CD4-positive, alpha-beta memory T cell (primary cell): ENCODE results near the gene TRIP11. TPM values are rescaled to one million over a fixed set of nuclear protein-coding genes. Genes with fewer than 3 reads are reported as not detected.

Source experiments
- CTCF ChIA-PET: fragments of 350-600 bp; sonication (Branson Sonifier 250); formaldehyde crosslinking; loops from one replicate; lab custom pipeline; 2021; ENCODE audit warnings: inconsistent platforms; ENCODE audit not compliant: partially characterized antibody; lab: Charles Lee
- POLR2A ChIA-PET: fragments of 350-600 bp; sonication (Branson Sonifier 250); formaldehyde crosslinking; loops from one replicate; lab custom pipeline; 2021; ENCODE audit not compliant: partially characterized antibody; lab: Charles Lee
- DNase-seq, 5 donors: peaks; one replicate each; pipeline versions ENCODE4 v3.0.0 to v3.0.0-alpha.2; 2020 to 2022; ENCODE audit warnings: mixed read lengths in 1 of 5
- H3K27ac ChIP-seq: one replicate; pipeline ENCODE4 v1.7.0; 2013; ENCODE audit warnings: low read depth, low read length
- H3K27me3 ChIP-seq: 2 replicates; pipeline ENCODE4 v1.7.0; 2013; ENCODE audit warnings: mild to moderate bottlenecking, low read length, moderate library complexity; ENCODE audit not compliant: insufficient read depth
- H3K36me3 ChIP-seq: 2 replicates; pipeline ENCODE4 v1.7.0; 2013; ENCODE audit warnings: mild to moderate bottlenecking, low read length, moderate library complexity; ENCODE audit not compliant: insufficient read depth
- H3K4me1 ChIP-seq: 2 replicates; pipeline ENCODE4 v1.7.0; 2013; ENCODE audit warnings: mild to moderate bottlenecking, low read length, moderate library complexity; ENCODE audit not compliant: insufficient read depth
- H3K4me3 ChIP-seq, 2 donors: one replicate each; pipeline ENCODE4 v1.7.0; 2013; ENCODE audit warnings: low read length in 2 of 2, mild to moderate bottlenecking in 1 of 2
- H3K9me3 ChIP-seq, 2 donors: one replicate each; pipeline ENCODE4 v1.7.0; 2013; ENCODE audit warnings: low read length in 2 of 2, control low read depth in 1 of 2; ENCODE audit not compliant: control insufficient read depth in 1 of 2
- H3K27ac Mint-ChIP-seq, 7 donors: one replicate each; pipeline ENCODE4 v1.8.0; 2020 to 2021; ENCODE audit warnings: mixed read lengths in 7 of 7, mild to moderate bottlenecking in 6 of 7, inconsistent platforms in 3 of 7, moderate library complexity in 3 of 7
- H3K27me3 Mint-ChIP-seq, 2 donors: one replicate each; pipeline ENCODE4 v1.8.0; 2020 to 2021; ENCODE audit warnings: mixed read lengths in 2 of 2
- H3K36me3 Mint-ChIP-seq, 2 donors: one replicate each; pipeline ENCODE4 v1.8.0; 2020 to 2021; ENCODE audit warnings: mixed read lengths in 2 of 2, inconsistent platforms in 1 of 2, mild to moderate bottlenecking in 1 of 2
- H3K4me1 Mint-ChIP-seq, 4 donors: one replicate each; pipeline ENCODE4 v1.8.0; 2020 to 2021; ENCODE audit warnings: mixed read lengths in 4 of 4, mild to moderate bottlenecking in 1 of 4
- H3K4me3 Mint-ChIP-seq, 8 donors: one replicate each; pipeline ENCODE4 v1.8.0; 2020 to 2021; ENCODE audit warnings: mixed read lengths in 8 of 8, mild to moderate bottlenecking in 7 of 8, moderate library complexity in 6 of 8, inconsistent platforms in 3 of 8
- H3K9me3 Mint-ChIP-seq, 8 donors: one replicate each; pipeline ENCODE4 v1.8.0; 2020 to 2021; ENCODE audit warnings: mixed read lengths in 8 of 8, mild to moderate bottlenecking in 5 of 8, inconsistent platforms in 3 of 8, moderate library complexity in 1 of 8
- intact Hi-C: fragments of 100-400 bp; cut with micrococcal nuclease; formaldehyde crosslinking; loops from one replicate; pipeline ENCODE4 v1.15.1; 2023
- polyA plus RNA-seq, 2 donors: library from polyadenylated mRNA; unstranded; fragments of 300-500 nt; fragmentation: Illumina TruSeq; gene quantifications; one replicate each; pipeline ENCODE4 v1.2.3, GENCODE V29; 2021
- total RNA-seq, 2 experiments: library from RNA; stranded (reverse); gene quantifications; one replicate each; pipeline ENCODE4 v1.2.3, GENCODE V29; 2021

TRIP11 gene
- total and polyA plus RNA-seq, 4 experiments from 2014 or later, result 24.6 to 77.2 (median 68.3) TPM

- ChIA-PET POLR2A (no interaction called here), CTCF (interaction anchor here (1.0 to 1.5 kb wide), 2 partner anchors 10 to 14 kb away, joined by 3 to 5 read pairs; no protein-coding TSS in a partner anchor)
- no peaks in the 10 kb centered on the region for H3K36me3 Mint-ChIP-seq
- no peaks in the 10 kb centered on the region for H3K36me3 ChIP-seq
- H3K27ac ChIP-seq, result no peak overlapping the region
- H3K27me3 Mint-ChIP-seq, result peaks cover 1 to 5% of the 10 kb centered on the region in 2 donors
- H3K27ac Mint-ChIP-seq, result no peak overlapping the region
- no peaks in the 10 kb centered on the region for H3K27me3 ChIP-seq
- no peaks in the 10 kb centered on the region for H3K9me3 Mint-ChIP-seq
- H3K4me3 Mint-ChIP-seq, result no peak overlapping the region
- intact Hi-C loops, result no loop called here
- no peaks in the 10 kb centered on the region for H3K4me1 Mint-ChIP-seq
- no peaks in the 10 kb centered on the region for H3K4me1 ChIP-seq
- DNase-seq, result no peak
- no peak overlapping the region for H3K4me3 ChIP-seq
- no peaks in the 10 kb centered on the region for H3K9me3 ChIP-seq
Measured at GRCh38 chr14:91961297-91962220, 78.3 kb downstream of the TRIP11 start.

GRCh38 chr14:91957876-91958313 lies 82.0 kb downstream of the TRIP11 start:
- H3K4me1 ChIP-seq, result no peaks in the 10 kb centered on the region
- CTCF ChIA-PET, result no interaction called here
- Mint-ChIP-seq H3K4me1 (no peaks in the 10 kb centered on the region), H3K9me3 (no peaks in the 10 kb centered on the region), H3K36me3 (no peaks in the 10 kb centered on the region), H3K27me3 (peaks cover 3 to 7% of the 10 kb centered on the region in 2 donors), H3K4me3 (no peak overlapping the region), H3K27ac (no peak overlapping the region)
- no peak overlapping the region for H3K27ac ChIP-seq
- no peak overlapping the region for H3K4me3 ChIP-seq
- DNase-seq, result no peak
- no peaks in the 10 kb centered on the region for H3K9me3 ChIP-seq
- POLR2A ChIA-PET, result no interaction called here
- intact Hi-C loops, result no loop called here
- no peaks in the 10 kb centered on the region for H3K36me3 ChIP-seq
- no peaks in the 10 kb centered on the region for H3K27me3 ChIP-seq

- intact Hi-C loops, result no loop called here
- ChIA-PET POLR2A (no interaction called here), CTCF (no interaction called here)
- Mint-ChIP-seq H3K4me1 (no peaks in the 10 kb centered on the region), H3K27me3 (peaks cover 3 to 7% of the 10 kb centered on the region in 2 donors), H3K36me3 (no peaks in the 10 kb centered on the region), H3K27ac (no peak overlapping the region), H3K4me3 (no peak overlapping the region), H3K9me3 (no peaks in the 10 kb centered on the region)
- Histone ChIP-seq H3K27ac (no peak overlapping the region), H3K4me3 (no peak overlapping the region), H3K4me1 (no peaks in the 10 kb centered on the region), H3K36me3 (no peaks in the 10 kb centered on the region), H3K27me3 (no peaks in the 10 kb centered on the region), H3K9me3 (no peaks in the 10 kb centered on the region)
- no peak for DNase-seq
Measured at GRCh38 chr14:91956616-91957015, 83.2 kb downstream of the TRIP11 start.

GRCh38 chr14:91955168-91955567 lies 84.7 kb downstream of the TRIP11 start:
- ChIA-PET POLR2A (no interaction called here), CTCF (no interaction called here)
- H3K4me3 ChIP-seq, result no peak overlapping the region
- no peaks in the 10 kb centered on the region for H3K36me3 ChIP-seq
- H3K27me3 Mint-ChIP-seq, result peaks cover 3 to 7% of the 10 kb centered on the region in 2 donors
- no peak for DNase-seq
- no peak overlapping the region for H3K27ac ChIP-seq
- H3K4me3 Mint-ChIP-seq, result no peak overlapping the region
- H3K9me3 Mint-ChIP-seq, result no peaks in the 10 kb centered on the region
- no peaks in the 10 kb centered on the region for H3K27me3 ChIP-seq
- H3K36me3 Mint-ChIP-seq, result no peaks in the 10 kb centered on the region
- H3K9me3 ChIP-seq, result no peaks in the 10 kb centered on the region
- H3K4me1 Mint-ChIP-seq, result no peaks in the 10 kb centered on the region
- H3K4me1 ChIP-seq, result no peaks in the 10 kb centered on the region
- intact Hi-C loops, result no loop called here
- H3K27ac Mint-ChIP-seq, result no peak overlapping the region

- H3K36me3 ChIP-seq, result no peaks in the 10 kb centered on the region
- POLR2A ChIA-PET, result no interaction called here
- H3K9me3 ChIP-seq, result no peaks in the 10 kb centered on the region
- no peaks in the 10 kb centered on the region for H3K36me3 Mint-ChIP-seq
- no peaks in the 10 kb centered on the region for H3K4me1 ChIP-seq
- intact Hi-C loops, result no loop called here
- H3K4me3 Mint-ChIP-seq, result no peak overlapping the region
- H3K9me3 Mint-ChIP-seq, result no peaks in the 10 kb centered on the region
- H3K27me3 ChIP-seq, result no peaks in the 10 kb centered on the region
- H3K4me1 Mint-ChIP-seq, result peaks cover 0 to 3% (median 0%) of the 10 kb centered on the region in 4 donors
- CTCF ChIA-PET, result no interaction called here
- H3K27ac Mint-ChIP-seq, result no peak overlapping the region
- H3K27me3 Mint-ChIP-seq, result peaks cover 3 to 7% of the 10 kb centered on the region in 2 donors
- H3K4me3 ChIP-seq, result no peak overlapping the region
- no peak overlapping the region for H3K27ac ChIP-seq
- no peak for DNase-seq
Measured at GRCh38 chr14:91953170-91953985, 86.5 kb downstream of the TRIP11 start.

- H3K27me3 Mint-ChIP-seq, result peaks cover 15 to 18% of the 10 kb centered on the region in 2 donors
- Histone ChIP-seq H3K9me3 (no peaks in the 10 kb centered on the region), H3K4me3 (peak within 1 kb of the TSS in 1 of 2 donors; percentile 17), H3K27me3 (peaks cover 10% of the 10 kb centered on the region), H3K36me3 (no peaks in the 10 kb centered on the region), H3K27ac (no peak within 1 kb of the TSS), H3K4me1 (peaks cover 9% of the 10 kb centered on the region)
- DNase-seq, result peak in 4 of 5 donors; percentile 5 to 18 (median 8)
- H3K27ac Mint-ChIP-seq, result peak within 1 kb of the TSS in 2 of 7 donors; percentile 60 to 65
- H3K9me3 Mint-ChIP-seq, result no peaks in the 10 kb centered on the region
- ChIA-PET CTCF (no interaction called here), POLR2A (no interaction called here)
- no peaks in the 10 kb centered on the region for H3K36me3 Mint-ChIP-seq
- peak within 1 kb of the TSS; percentile 82 to 96 (median 89) for H3K4me3 Mint-ChIP-seq
- intact Hi-C loops, result no loop called here
- H3K4me1 Mint-ChIP-seq, result peaks cover 2 to 16% (median 13%) of the 10 kb centered on the region in 4 donors
Measured at GRCh38 chr14:91947475-91948184, 92.2 kb downstream of the TRIP11 start, which contains the start of gene FBLN5. Gene FBLN5 (minus strand): TSS chr14:91947694. CDS start chr14:91947229, 465 bp downstream.
